Skeletal muscle cell (primary cell): ENCODE measurements around the gene KLRC4.
"Not testable (repeated sequence)": the region's sequence is repeated elsewhere in the genome, so short reads cannot be mapped to it uniquely, and the experiment has no call there.

Source experiments
- DNase-seq: peaks from one replicate; pipeline ENCODE4 v3.0.0-alpha.2; 2010; ENCODE audit warnings: low read depth
- H3K4me3 ChIP-seq: 2 replicates; pipeline ENCODE4 v1.5.1; 2011; ENCODE audit warnings: low read depth, mild to moderate bottlenecking, control low read depth, low read length, moderate library complexity

Gene KLRC4, protein sequence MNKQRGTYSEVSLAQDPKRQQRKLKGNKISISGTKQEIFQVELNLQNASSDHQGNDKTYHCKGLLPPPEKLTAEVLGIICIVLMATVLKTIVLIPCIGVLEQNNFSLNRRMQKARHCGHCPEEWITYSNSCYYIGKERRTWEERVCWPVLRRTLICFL

GRCh38 chr12:10409392-10409791 is at the start of gene KLRC4:
KLRC4 (minus strand) TSS chr12:10409757; CDS start chr12:10409575, 182 bp downstream.
- DNase-seq: peak; percentile 54

DNA sequence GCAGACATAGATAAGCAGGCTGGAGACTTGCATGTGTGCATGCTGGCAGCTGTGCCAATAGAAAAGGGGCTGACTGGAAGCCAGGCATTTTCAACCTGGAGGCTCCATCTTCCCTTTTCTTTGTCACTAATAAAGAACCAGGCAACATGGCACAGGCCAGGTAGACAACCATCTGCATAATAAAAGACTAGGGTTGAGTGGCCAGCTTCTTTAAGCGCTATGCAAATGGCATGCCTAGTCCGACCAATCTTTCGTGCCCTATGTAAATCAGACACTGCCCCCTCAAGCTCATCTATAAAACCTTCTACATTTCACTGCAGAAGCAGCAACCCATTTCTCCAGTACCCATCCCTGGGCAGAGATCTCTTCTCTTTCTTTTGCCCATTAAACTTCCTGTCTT is 48.2 kb upstream of the KLRC4 start:
- no peak overlapping the region for H3K4me3 ChIP-seq
- no peak for DNase-seq

More at GRCh38 chr12:10409392-10409791, at the start of gene KLRC4:
- no peak within 1 kb of the TSS for H3K4me3 ChIP-seq

DNA sequence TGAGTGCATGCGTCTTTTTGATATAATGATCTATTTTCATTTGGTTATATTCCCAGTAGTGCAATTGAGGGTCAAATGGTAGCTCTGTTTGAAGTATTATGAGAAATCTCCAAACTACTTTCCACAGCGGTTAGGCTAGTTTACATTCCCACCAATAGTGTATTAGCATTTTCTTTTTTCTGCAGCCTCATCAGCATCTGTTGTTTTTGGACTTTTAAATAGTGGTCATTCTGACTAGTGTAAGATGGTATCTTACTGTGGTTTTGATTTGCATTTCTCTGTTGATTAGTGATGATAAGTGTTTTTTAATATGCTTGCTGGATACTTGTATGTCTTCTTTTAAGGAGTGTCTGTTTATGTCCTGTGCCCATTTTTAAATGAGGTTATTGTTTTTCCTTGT is 47.3 kb upstream of the KLRC4 start:
- no peak for DNase-seq
- no peak overlapping the region for H3K4me3 ChIP-seq

- no peak overlapping the region for H3K4me3 ChIP-seq
- no peak for DNase-seq
Observed at GRCh38 chr12:10455766-10456165, 46.2 kb upstream of the KLRC4 start.

- no peak for DNase-seq
Observed at GRCh38 chr12:10454531-10454930, 45.0 kb upstream of the KLRC4 start.

GRCh38 chr12:10453156-10453555 is 43.6 kb upstream of the KLRC4 start, which contains the start of gene KLRC1:
KLRC1 (minus strand) TSS chr12:10453377; CDS start chr12:10451156, 2,221 bp downstream.
- H3K4me3 ChIP-seq: no peak within 1 kb of the TSS
- DNase-seq: peak; percentile 4

More at GRCh38 chr12:10454531-10454930, 45.0 kb upstream of the KLRC4 start:
- H3K4me3 ChIP-seq: no peak overlapping the region

- H3K4me3 ChIP-seq: no peak overlapping the region
- no peak for DNase-seq
Observed at GRCh38 chr12:10448236-10448635, 38.7 kb upstream of the KLRC4 start.

GRCh38 chr12:10446052-10446451 is 36.5 kb upstream of the KLRC4 start:
- not testable (repeated sequence) for H3K4me3 ChIP-seq
- peak; percentile 26 for DNase-seq

GRCh38 chr12:10441144-10441543 is 31.6 kb upstream of the KLRC4 start:
- DNase-seq, H3K4me3 ChIP-seq: not testable (repeated sequence)

DNA sequence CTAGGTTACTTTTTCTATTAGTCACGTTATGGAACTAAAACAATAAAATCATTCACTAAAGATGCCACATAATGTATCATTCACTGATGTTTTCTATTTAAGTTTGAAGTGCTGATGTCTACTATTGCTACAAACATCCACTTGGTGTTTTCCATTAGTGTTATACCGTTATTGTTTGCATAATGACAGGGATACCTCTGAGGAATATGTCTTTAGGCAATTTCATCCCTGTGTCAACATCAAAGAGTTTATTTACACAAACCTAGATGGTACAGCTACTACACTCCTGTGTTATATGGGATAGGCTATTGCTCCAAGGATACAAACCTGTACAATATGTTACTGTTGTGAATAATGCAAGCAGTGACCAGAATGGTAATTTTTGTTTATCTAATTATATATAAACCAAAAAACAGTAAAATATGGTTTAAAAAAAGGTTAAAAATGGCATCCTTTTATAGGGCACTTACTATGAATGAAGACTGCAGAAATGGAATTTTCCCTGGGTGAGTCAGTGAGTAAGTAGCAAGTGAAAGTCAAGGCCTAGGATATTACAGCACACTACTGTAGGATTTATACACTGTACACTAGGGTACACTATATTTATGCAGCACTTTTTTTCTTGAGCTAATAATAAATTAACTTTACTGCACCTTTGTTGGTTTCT is 30.2 kb upstream of the KLRC4 start:
- not testable (repeated sequence) for DNase-seq, H3K4me3 ChIP-seq

- not testable (repeated sequence) for H3K4me3 ChIP-seq, DNase-seq
Observed at GRCh38 chr12:10437601-10438000, 28.0 kb upstream of the KLRC4 start.

- DNase-seq: peak; percentile 23
- not testable (repeated sequence) for H3K4me3 ChIP-seq
Observed at GRCh38 chr12:10435816-10436215, 26.3 kb upstream of the KLRC4 start, which contains the start of gene KLRC2. KLRC2 (minus strand) TSS chr12:10436010; CDS start chr12:10435986, 24 bp downstream.

DNA sequence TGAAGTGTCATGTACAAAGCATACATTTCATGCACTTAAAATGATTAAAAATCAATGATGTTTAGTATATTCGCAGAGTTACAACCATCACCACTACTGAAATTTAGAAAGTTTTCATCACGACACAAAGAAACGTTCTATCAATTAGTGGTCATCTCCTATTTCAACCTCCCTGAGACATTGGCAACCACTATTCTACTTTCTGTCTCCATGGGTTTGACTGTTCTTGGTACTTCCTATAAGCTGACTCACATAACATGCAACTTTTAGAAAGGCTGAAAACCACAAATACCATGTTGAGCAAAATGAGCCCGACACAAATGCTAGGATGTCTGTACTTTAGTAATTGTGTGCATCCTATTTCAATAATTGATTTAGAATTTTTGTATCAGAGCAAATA is 21.1 kb upstream of the KLRC4 start:
- DNase-seq, H3K4me3 ChIP-seq: not testable (repeated sequence)

DNA sequence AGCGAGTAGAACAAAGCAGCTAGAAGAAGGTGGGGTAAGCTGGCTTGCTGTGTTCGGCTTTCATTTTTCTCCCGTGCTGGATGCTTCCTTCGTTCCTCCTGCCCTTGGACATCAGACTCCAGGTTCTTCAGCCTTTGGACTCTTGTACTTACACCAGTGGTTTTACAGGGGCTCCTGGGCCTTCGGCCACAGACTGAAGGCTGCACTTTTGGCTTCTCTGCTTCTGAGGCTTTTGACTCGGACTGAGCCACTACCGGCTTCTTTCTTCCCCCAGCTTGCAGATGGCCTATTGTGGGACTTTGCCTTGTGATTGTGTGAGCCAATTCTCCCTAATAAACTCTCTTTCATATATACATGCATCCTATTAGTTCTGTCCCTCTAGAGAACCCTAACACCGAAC is 16.4 kb upstream of the KLRC4 start:
- DNase-seq, H3K4me3 ChIP-seq: not testable (repeated sequence)

- DNase-seq, H3K4me3 ChIP-seq: not testable (repeated sequence)
Observed at GRCh38 chr12:10424260-10424899, 14.8 kb upstream of the KLRC4 start.

DNA sequence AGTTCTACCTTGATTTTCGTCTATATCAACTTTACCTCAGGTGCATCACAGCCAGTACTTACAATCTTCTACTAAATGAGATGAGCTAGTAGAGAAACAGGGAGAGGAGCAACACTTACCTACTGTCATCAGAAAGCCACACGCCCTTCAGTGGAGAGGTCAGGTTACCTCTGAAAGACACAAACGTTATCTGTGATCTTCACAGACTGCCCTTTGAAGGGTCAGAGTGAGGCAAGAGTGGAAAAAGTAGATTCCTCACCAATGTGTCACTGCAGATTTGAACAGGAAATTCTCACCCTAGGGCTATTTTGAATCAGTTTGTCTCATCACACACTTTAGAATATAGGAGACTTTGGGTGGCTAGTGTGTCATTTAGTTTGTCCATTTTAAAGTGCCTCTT is 12.6 kb upstream of the KLRC4 start:
- DNase-seq, H3K4me3 ChIP-seq: not testable (repeated sequence)

DNA sequence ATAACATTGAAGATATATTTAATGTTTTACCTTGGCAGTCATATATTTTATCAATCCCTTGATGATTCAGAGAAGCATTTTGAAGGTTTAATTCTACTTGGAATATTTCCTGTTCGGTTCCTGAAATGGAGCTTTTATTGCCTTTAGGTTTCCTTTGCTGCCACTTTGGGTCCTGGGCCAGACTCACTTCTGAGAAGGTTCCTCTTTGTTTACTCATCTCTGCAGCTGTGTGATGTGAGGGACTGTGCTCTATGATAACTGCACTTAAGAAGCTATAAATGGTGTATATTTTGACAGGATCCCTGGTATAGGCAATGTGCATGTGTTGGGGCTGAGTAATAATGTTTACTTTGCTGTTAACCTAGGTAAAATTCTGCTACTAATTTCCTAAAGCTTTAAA is 10.8 kb upstream of the KLRC4 start, which contains the start of gene KLRC3:
KLRC3 (minus strand) TSS at position 262 of the 400 bp plus-strand sequence; CDS start at position 217, 45 bp downstream.
- not testable (repeated sequence) for DNase-seq, H3K4me3 ChIP-seq

- DNase-seq: no peak
Observed at GRCh38 chr12:10408842-10409241, 715 bp downstream of the KLRC4 start.

GRCh38 chr12:10406725-10407124 is 2.8 kb downstream of the KLRC4 start:
- no peak for DNase-seq
- no peak overlapping the region for H3K4me3 ChIP-seq

More at GRCh38 chr12:10408842-10409241, 715 bp downstream of the KLRC4 start:
- H3K4me3 ChIP-seq: no peak overlapping the region

- H3K4me3 ChIP-seq: no peak overlapping the region
- no peak for DNase-seq
Observed at GRCh38 chr12:10405294-10405693, 4.3 kb downstream of the KLRC4 start.
